ENCODE measurements around the gene MRPL28. TPM values are rescaled to one million over a fixed set of nuclear protein-coding genes. Genes with fewer than 3 reads are reported as not detected.
"Not testable (repeated sequence)": the region's sequence is repeated elsewhere in the genome, so short reads cannot be mapped to it uniquely, and the experiment has no call there.

Gene MRPL28
- polyA plus RNA-seq, 1 of the 3 experiments (the other 2 are of a cell fraction): 320 TPM

DNA sequence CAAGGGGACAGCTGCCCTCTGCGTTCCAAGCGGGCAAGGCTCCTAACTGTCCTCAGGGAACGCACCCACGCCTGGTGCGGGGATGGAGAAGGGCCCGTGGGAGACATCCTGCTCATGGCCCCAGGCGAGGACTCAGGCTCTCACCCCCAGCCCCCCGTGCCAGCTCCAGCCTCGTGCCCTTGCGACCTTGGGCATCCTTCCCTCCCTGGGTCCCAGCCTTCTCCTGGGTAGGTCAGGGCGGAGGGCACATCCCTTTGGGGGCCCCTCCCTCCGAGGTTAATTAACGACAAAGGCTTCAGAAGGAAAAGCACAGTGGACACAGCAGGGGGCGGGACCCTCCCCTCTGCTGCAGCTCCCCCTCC lies 8.5 kb upstream of the MRPL28 start:
- ChIA-PET POLR2A (no interaction called here), CTCF (interaction anchor here (0.6 kb wide), 1 partner anchor 312 kb away, joined by 3 read pairs; no protein-coding TSS in a partner anchor)
- no peak overlapping the region for H3K4me2 ChIP-seq
- no peak for TF ChIP-seq SIN3A (IDR thresholded peaks at IDR 0.05; ENCODE audit: borderline replicate concordance, low read depth, low read length)
- no peak for TF ChIP-seq FOXJ3 (CRISPR knock-in tag; IDR thresholded peaks at IDR 0.05)
- TF ChIP-seq MEF2A (IDR thresholded peaks at IDR 0.05; ENCODE audit: borderline replicate concordance, low read depth): no peak
- no peak for TF ChIP-seq POLR2AphosphoS5 (IDR thresholded peaks at IDR 0.05; ENCODE audit: low read depth, low read length)
- TF ChIP-seq, protein P1, sequence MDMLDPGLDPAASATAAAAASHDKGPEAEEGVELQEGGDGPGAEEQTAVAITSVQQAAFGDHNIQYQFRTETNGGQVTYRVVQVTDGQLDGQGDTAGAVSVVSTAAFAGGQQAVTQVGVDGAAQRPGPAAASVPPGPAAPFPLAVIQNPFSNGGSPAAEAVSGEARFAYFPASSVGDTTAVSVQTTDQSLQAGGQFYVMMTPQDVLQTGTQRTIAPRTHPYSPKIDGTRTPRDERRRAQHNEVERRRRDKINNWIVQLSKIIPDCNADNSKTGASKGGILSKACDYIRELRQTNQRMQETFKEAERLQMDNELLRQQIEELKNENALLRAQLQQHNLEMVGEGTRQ (IDR thresholded peaks at IDR 0.05; ENCODE audit: borderline replicate concordance, low read depth, low read length): no peak
- no peak for TF ChIP-seq EP300 (IDR thresholded peaks at IDR 0.05; ENCODE audit: borderline replicate concordance in 1 of 2, low read depth in 1 of 2, low read length in 1 of 2)
- no peaks in the 10 kb centered on the region for H3K27me3 ChIP-seq (ENCODE audit: insufficient read depth)
- H3K4me1 ChIP-seq (ENCODE audit: control insufficient read depth in 1 of 2, insufficient read depth in 2 of 2, low read depth in 1 of 2, low read length in 1 of 2): peaks cover 5 to 23% of the 10 kb centered on the region in 2 experiments; a peak in 2 of 4 replicates
- peaks cover 0 to 35% of the 10 kb centered on the region in 2 experiments for H3K36me3 ChIP-seq (replicated peaks in 1 of 2; ENCODE audit: control insufficient read depth in 1 of 2, insufficient read depth in 2 of 2, low read length in 1 of 2)
- no peak overlapping the region for H3K4me3 ChIP-seq (ENCODE audit: low read depth in 2 of 2, low read length in 1 of 2)
- DNase-seq: no peak
- no peaks in the 10 kb centered on the region for H3K9me3 ChIP-seq
- H3K9me2 ChIP-seq: no peaks in the 10 kb centered on the region
- no peak overlapping the region for H2AFZ ChIP-seq (ENCODE audit: low read depth)
- peaks cover 29% of the 10 kb centered on the region for H3K79me2 ChIP-seq (ENCODE audit: insufficient read depth)
- no peak overlapping the region for H3K9ac ChIP-seq
- H3K27ac ChIP-seq (ENCODE audit: low read depth in 2 of 2, low read length in 1 of 2): no peak overlapping the region
- peaks cover 17% of the 10 kb centered on the region for H4K20me1 ChIP-seq (ENCODE audit: insufficient read depth)
- no peaks in the 10 kb centered on the region for H3F3A ChIP-seq (replicated peaks; ENCODE audit: insufficient read depth)
- WGBS (ENCODE audit: low lambda C conversion rate): 68% methylated on average over 5 of the region's 14 CpGs

DNA sequence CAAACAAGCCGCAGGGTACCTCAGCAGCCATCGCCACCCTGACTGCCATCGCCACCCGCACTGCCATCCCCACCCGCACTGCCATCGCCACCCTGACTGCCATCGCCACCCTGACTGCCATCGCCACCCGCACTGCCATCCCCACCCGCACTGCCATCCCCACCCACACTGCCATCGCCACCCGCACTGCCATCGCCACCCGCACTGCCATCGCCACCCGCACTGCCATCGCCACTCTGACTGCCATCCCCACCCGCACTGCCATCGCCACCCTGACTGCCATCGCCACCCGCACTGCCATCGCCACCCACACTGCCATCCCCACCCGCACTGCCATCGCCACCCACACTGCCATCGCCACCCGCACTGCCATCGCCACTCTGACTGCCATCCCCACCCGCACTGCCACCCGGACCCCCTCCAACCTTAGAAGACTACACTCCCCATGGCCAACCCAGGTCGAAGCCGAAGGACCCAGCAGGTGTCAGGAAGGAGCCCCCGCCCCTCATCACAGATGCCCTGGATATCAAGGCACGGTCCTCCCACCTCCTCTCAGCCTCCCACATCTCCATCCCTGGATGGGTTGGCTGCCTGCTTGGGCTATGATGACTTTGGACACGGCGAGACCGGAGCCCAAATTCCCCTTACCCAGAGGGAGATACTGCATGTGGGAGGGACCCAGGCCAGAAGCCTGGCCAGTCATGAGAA lies 7.9 kb upstream of the MRPL28 start:
- 91% methylated on average over 30 of the region's 36 CpGs for WGBS (ENCODE audit: low lambda C conversion rate)
- DNase-seq; H3K9ac ChIP-seq; H3K4me2 ChIP-seq; H3K9me2 ChIP-seq; POLR2A ChIA-PET; CTCF ChIA-PET; H3K4me3 ChIP-seq (ENCODE audit: low read depth in 2 of 2, low read length in 1 of 2); H3K9me3 ChIP-seq; H3F3A ChIP-seq (replicated peaks; ENCODE audit: insufficient read depth); H3K27ac ChIP-seq (ENCODE audit: low read depth in 2 of 2, low read length in 1 of 2); H2AFZ ChIP-seq (ENCODE audit: low read depth); H3K27me3 ChIP-seq (ENCODE audit: insufficient read depth): not testable (repeated sequence)
- Histone ChIP-seq H3K79me2 (ENCODE audit: insufficient read depth) (peaks cover 29% of the 10 kb centered on the region), H3K36me3 (replicated peaks in 1 of 2; ENCODE audit: control insufficient read depth in 1 of 2, insufficient read depth in 2 of 2, low read length in 1 of 2) (peaks cover 0 to 36% of the 10 kb centered on the region in 2 experiments), H4K20me1 (ENCODE audit: insufficient read depth) (peaks cover 17% of the 10 kb centered on the region), H3K4me1 (ENCODE audit: control insufficient read depth in 1 of 2, insufficient read depth in 2 of 2, low read depth in 1 of 2, low read length in 1 of 2) (peaks cover 5 to 23% of the 10 kb centered on the region in 2 experiments; a peak in 2 of 4 replicates)

DNA sequence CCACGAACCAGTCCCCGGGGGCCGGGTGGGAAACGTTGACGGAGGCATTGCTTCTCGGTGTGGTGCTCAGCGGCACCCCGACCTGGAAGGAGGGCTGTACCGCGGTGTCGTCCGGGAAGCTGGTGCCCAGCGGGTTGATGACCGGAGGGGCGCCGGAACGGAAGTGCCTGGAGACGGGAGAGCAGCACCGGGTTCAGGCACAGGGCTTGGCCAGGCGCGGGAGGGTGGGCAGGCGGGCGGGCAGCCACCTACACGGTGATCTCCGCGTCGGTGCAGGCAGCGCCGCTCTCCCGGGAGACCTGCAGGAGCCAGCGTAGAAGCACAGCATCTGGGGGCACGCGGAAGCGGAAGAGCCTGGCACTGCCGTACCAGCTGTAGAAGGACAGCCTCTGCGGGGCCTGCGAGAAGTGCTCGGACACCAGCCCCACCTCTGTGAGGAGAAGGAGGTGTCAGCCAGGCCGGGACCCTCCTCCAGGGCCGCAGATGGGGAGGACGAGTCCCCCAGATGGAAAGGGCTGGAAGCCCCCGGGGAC lies 7.1 kb upstream of the MRPL28 start:
- CTCF ChIA-PET: no interaction called here
- Histone ChIP-seq H3F3A (replicated peaks; ENCODE audit: insufficient read depth) (no peaks in the 10 kb centered on the region), H3K9ac (no peak overlapping the region), H3K79me2 (ENCODE audit: insufficient read depth) (peaks cover 29% of the 10 kb centered on the region), H3K4me3 (ENCODE audit: low read depth in 2 of 2, low read length in 1 of 2) (no peak overlapping the region), H3K27ac (ENCODE audit: low read depth in 2 of 2, low read length in 1 of 2) (no peak overlapping the region; a peak in 1 of 4 replicates), H3K9me2 (no peaks in the 10 kb centered on the region), H3K4me1 (ENCODE audit: control insufficient read depth in 1 of 2, insufficient read depth in 2 of 2, low read depth in 1 of 2, low read length in 1 of 2) (peaks cover 5 to 19% of the 10 kb centered on the region in 2 experiments; a peak in 2 of 4 replicates), H2AFZ (ENCODE audit: low read depth) (no peak overlapping the region), H4K20me1 (ENCODE audit: insufficient read depth) (peaks cover 17% of the 10 kb centered on the region), H3K27me3 (ENCODE audit: insufficient read depth) (no peaks in the 10 kb centered on the region), H3K9me3 (no peaks in the 10 kb centered on the region), H3K36me3 (replicated peaks in 1 of 2; ENCODE audit: control insufficient read depth in 1 of 2, insufficient read depth in 2 of 2, low read length in 1 of 2) (peaks cover 0 to 43% of the 10 kb centered on the region in 2 experiments), H3K4me2 (no peak overlapping the region)
- POLR2A ChIA-PET: no interaction called here
- TF ChIP-seq, protein P2, sequence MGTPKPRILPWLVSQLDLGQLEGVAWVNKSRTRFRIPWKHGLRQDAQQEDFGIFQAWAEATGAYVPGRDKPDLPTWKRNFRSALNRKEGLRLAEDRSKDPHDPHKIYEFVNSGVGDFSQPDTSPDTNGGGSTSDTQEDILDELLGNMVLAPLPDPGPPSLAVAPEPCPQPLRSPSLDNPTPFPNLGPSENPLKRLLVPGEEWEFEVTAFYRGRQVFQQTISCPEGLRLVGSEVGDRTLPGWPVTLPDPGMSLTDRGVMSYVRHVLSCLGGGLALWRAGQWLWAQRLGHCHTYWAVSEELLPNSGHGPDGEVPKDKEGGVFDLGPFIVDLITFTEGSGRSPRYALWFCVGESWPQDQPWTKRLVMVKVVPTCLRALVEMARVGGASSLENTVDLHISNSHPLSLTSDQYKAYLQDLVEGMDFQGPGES (IDR thresholded peaks at IDR 0.05; ENCODE audit: low read depth, low read length): no peak
- TF ChIP-seq FOXM1 (IDR thresholded peaks at IDR 0.05; ENCODE audit: low read depth) (no peak), NFIC (IDR thresholded peaks at IDR 0.05; ENCODE audit: borderline replicate concordance) (no peak), MEF2A (IDR thresholded peaks at IDR 0.05; ENCODE audit: borderline replicate concordance, low read depth) (no peak), RCOR1 (IDR thresholded peaks at IDR 0.05; ENCODE audit: low read length) (no peak), FOSL2 (IDR thresholded peaks at IDR 0.05; ENCODE audit: borderline replicate concordance, low read depth) (no peak), JUND (IDR thresholded peaks at IDR 0.05) (no peak), SIN3A (IDR thresholded peaks at IDR 0.05; ENCODE audit: borderline replicate concordance, low read depth, low read length) (no peak)
- TF ChIP-seq, protein P3, sequence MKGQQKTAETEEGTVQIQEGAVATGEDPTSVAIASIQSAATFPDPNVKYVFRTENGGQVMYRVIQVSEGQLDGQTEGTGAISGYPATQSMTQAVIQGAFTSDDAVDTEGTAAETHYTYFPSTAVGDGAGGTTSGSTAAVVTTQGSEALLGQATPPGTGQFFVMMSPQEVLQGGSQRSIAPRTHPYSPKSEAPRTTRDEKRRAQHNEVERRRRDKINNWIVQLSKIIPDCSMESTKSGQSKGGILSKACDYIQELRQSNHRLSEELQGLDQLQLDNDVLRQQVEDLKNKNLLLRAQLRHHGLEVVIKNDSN (IDR thresholded peaks at IDR 0.05; ENCODE audit: borderline replicate concordance, low read depth): no peak
- WGBS (ENCODE audit: low lambda C conversion rate): 81% methylated on average over 29 of the region's 42 CpGs
- no peak for DNase-seq

Measured in SK-N-SH (cell line).